ENCODE measurements around the gene NECAP2. TPM values are rescaled to one million over a fixed set of nuclear protein-coding genes. Genes with fewer than 3 reads are reported as not detected.

Gene NECAP2, protein sequence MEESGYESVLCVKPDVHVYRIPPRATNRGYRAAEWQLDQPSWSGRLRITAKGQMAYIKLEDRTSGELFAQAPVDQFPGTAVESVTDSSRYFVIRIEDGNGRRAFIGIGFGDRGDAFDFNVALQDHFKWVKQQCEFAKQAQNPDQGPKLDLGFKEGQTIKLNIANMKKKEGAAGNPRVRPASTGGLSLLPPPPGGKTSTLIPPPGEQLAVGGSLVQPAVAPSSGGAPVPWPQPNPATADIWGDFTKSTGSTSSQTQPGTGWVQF
- 10 to 100 TPM; 38.5 to 48.4 (median 47.2) TPM for total RNA-seq

DNA sequence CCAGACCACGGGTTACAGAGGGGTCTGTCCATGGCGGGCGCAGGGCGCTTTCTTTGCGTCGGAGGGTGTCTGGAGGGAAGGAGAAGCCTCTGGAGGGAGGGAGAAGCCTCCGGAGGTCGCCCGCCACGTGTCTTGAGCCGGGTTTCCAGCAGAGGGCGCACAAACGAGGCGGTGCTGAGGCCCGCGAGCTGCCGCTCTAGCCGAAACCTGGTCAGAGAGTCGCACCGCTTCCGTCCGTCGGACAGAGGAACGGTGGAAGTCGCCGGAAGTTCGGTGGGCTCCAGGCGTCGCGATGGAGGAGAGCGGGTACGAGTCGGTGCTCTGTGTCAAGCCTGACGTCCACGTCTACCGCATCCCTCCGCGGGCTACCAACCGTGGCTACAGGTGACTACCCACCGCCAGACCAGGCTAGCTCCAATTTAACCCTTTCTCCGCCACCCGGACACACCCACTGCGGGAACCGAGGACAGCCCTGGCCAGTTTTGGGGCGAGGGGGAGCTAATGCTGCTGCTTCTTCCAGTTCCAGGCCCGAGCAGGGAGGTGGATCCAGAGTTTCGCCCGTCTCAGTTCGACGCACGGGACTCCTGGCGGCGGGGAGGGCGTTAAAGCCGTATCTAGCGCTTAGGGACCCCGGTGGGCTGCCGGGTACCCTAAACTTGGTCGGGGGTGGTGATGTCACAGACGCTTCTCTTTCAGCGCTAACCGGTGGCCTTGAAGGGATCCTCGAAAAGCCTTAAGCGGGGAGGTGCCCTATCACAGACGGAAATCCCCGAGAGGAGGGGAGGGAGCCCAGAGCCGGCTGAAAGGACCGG is at the start of gene NECAP2:
Gene NECAP2, plus strand, starts transcription at position 255 of the 812 bp plus-strand sequence. Its CDS starts 38 bp downstream, at position 293.
- peaks cover 11 to 44% (median 30%) of the 10 kb centered on the region in 3 donors for H3K4me1 ChIP-seq
- WGBS, 2 donors = 0% methylated on average over 4 to 10 of the region's 68 CpGs
- H3K4me3 ChIP-seq = peak within 1 kb of the TSS; percentile 92 to 98 (median 95)
- intact Hi-C loops (cut with DNase I) = loop anchor here (10.0 kb wide), 1 partner anchor 54 kb away; no protein-coding TSS in a partner anchor
- peak within 1 kb of the TSS; percentile 85 to 96 (median 91) for H3K27ac ChIP-seq
- peaks cover 8 to 37% (median 16%) of the 10 kb centered on the region in 3 donors for H3K36me3 ChIP-seq
- H3K27me3 ChIP-seq = no peaks in the 10 kb centered on the region
- no peaks in the 10 kb centered on the region for H3K9me3 ChIP-seq
- TF ChIP-seq, protein P1, sequence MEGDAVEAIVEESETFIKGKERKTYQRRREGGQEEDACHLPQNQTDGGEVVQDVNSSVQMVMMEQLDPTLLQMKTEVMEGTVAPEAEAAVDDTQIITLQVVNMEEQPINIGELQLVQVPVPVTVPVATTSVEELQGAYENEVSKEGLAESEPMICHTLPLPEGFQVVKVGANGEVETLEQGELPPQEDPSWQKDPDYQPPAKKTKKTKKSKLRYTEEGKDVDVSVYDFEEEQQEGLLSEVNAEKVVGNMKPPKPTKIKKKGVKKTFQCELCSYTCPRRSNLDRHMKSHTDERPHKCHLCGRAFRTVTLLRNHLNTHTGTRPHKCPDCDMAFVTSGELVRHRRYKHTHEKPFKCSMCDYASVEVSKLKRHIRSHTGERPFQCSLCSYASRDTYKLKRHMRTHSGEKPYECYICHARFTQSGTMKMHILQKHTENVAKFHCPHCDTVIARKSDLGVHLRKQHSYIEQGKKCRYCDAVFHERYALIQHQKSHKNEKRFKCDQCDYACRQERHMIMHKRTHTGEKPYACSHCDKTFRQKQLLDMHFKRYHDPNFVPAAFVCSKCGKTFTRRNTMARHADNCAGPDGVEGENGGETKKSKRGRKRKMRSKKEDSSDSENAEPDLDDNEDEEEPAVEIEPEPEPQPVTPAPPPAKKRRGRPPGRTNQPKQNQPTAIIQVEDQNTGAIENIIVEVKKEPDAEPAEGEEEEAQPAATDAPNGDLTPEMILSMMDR (IDR thresholded peaks at IDR 0.05) = peak; percentile 76 to 93 (median 89)
- TF ChIP-seq POLR2A (IDR thresholded peaks at IDR 0.05) = peak in 2 of 4 donors; percentile 14 to 55
- DNase-seq = peak; percentile 18

DNA sequence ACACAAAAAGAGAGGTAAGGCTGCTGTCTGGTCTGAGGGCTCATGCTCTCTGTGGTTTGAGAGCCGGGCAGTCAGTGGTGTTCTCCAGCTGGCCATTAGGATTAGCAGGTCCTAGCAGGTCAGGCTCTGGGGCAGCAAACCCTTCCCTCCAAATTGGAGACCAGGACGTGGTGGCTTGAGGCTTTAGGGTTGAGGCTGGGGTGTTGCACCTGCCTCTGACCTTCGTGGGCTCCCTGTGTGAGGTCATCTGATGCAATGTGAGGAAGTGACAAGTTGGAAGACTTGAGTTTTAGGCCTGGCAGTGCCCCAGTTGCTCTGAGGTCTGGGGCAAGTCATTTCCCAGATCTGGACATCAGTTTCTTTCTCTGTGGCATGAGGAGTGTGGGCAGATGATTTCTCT is 49.1 kb upstream of the NECAP2 start:
- Histone ChIP-seq H3K9me3 (no peaks in the 10 kb centered on the region), H3K27me3 (no peaks in the 10 kb centered on the region), H3K4me3 (no peak overlapping the region), H3K4me1 (peaks cover 32 to 72% (median 42%) of the 10 kb centered on the region in 3 donors), H3K36me3 (peaks cover 12 to 43% (median 14%) of the 10 kb centered on the region in 3 donors), H3K27ac (peak overlapping the region in 1 of 4 donors; percentile 14)
- 63 to 67% methylated on average over 3 of the region's 3 CpGs for WGBS, 2 donors
- TF ChIP-seq POLR2A (IDR thresholded peaks at IDR 0.05) = no peak
- TF ChIP-seq, protein P1 (IDR thresholded peaks at IDR 0.05) = no peak
- DNase-seq = no peak
- intact Hi-C loops (cut with DNase I) = no loop called here

DNA sequence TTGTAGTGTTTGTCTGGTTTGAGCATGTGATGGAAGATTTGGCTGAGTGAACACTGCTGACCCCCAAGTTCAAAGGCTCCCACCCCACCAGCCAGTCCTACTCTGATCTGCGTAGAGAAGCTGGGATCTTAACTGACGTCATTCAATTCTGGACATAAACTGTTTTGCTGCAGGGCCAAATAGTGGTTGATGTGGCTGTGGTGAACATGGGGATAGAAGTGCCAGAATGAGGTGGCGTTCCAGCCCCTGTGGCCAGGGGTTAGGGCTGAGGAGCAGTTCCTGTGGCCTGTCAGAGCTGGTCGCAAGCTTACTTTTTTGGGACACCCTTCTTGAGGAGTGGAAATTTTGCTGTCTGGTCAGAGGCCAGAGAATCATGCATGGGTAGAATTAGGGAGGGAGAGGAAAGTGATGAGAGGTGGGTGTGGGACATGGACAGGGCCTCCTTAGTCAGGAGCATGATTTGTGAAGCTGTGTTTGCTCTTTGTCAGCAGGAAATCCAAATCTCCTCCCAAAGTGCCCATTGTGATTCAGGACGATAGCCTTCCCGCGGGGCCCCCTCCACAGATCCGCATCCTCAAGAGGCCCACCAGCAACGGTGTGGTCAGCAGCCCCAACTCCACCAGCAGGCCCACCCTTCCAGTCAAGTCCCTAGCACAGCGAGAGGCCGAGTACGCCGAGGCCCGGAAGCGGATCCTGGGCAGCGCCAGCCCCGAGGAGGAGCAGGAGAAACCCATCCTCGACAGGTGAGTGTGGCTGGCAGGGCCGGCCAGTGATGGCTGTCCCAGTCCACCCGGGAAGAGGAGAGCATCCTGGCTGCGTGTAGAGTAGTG is 47.6 kb upstream of the NECAP2 start:
- peaks cover 25 to 72% (median 41%) of the 10 kb centered on the region in 3 donors for H3K4me1 ChIP-seq
- WGBS, 2 donors = 66 to 79% methylated on average over 4 of the region's 21 CpGs
- no peak for DNase-seq

DNA sequence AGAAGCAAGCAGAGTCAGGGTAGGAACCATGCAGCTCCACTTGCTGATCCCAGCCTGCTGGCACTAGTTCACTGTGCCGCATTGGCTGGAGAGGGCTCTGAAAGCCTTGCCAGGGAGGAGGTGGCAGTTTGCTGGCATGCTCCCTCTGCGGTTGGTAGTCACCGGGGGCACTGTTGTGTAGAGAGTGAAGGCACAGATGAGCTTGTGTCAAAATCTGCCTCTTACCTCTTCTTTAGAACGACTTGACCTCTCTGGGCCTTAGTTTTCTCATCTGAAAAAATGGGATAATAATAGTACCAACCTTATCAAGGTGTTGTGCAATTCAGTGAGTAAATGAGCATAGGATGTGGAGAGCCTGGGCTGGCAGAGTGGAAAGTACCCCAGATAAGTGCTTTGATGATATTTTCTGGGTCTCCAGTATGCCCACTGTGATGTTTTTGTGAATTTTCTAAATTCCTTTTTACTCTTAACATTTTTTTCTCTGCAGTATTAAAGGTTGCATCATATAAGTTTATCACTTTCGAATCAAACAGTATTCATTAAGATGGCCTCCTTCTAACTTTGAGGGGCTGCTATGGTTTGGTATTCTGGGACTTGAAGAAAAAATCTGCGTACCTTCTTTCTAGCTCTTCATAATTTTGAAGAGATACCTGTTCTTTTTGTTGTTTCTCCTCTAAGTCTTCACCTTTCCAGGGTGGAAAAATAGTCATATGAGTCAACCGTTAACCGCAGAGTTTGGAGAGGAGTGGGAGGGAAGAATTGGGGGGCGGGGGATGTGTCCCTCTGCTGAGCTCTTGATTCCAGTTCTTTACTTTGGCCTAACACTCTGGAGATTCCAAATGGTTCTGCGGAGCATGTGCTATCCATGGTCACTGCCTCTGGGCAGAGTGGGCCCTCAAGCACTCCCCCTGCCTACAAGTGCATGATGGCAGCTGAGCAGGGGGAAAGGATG is 46.7 kb upstream of the NECAP2 start:
- Histone ChIP-seq H3K4me3 (no peak overlapping the region), H3K27ac (no peak overlapping the region), H3K27me3 (no peaks in the 10 kb centered on the region), H3K9me3 (no peaks in the 10 kb centered on the region), H3K4me1 (peaks cover 25 to 65% (median 36%) of the 10 kb centered on the region in 3 donors), H3K36me3 (peaks cover 12 to 66% (median 14%) of the 10 kb centered on the region in 3 donors)
- DNase-seq = no peak
- 65 to 71% methylated on average over 6 to 10 of the region's 10 CpGs for WGBS, 2 donors
- intact Hi-C loops (cut with DNase I) = no loop called here
- no peak for TF ChIP-seq POLR2A (IDR thresholded peaks at IDR 0.05)
- TF ChIP-seq, protein P1 (IDR thresholded peaks at IDR 0.05) = no peak

More for the DNA sequence above, 47.6 kb upstream of the NECAP2 start:
- Histone ChIP-seq H3K27ac (peak overlapping the region in 3 of 4 donors; percentile 2 to 40 (median 14)), H3K36me3 (peaks cover 12 to 57% (median 14%) of the 10 kb centered on the region in 3 donors), H3K27me3 (no peaks in the 10 kb centered on the region), H3K4me3 (no peak overlapping the region), H3K9me3 (no peaks in the 10 kb centered on the region)
- TF ChIP-seq POLR2A (IDR thresholded peaks at IDR 0.05) = no peak
- TF ChIP-seq, protein P1 (IDR thresholded peaks at IDR 0.05) = no peak
- intact Hi-C loops (cut with DNase I) = no loop called here
